HG03039 (cell line): ENCODE measurements around the gene CFP.

Experiments used
- ATAC-seq: cut with Tn5 transposase; IDR thresholded peaks from one replicate; pipeline ENCODE4 v1.9.1; 2021; ENCODE audit warnings: mild to moderate bottlenecking, moderate library complexity; ENCODE audit not compliant: unreplicated experiment

Gene CFP

GRCh38 chrX:47576021-47576898 is 53.5 kb downstream of the CFP start:
- no peak for ATAC-seq

GRCh38 chrX:47574547-47575301 is 55.0 kb downstream of the CFP start:
- no peak for ATAC-seq

GRCh38 chrX:47574076-47574546 is 55.6 kb downstream of the CFP start:
- no peak for ATAC-seq

- ATAC-seq: no peak
Measured at GRCh38 chrX:47573341-47574075, 56.2 kb downstream of the CFP start.
